Cardiac fibroblast (primary cell): Measurements from ENCODE around the gene ZDHHC11B.
"Not testable (repeated sequence)": the region's sequence is repeated elsewhere in the genome, so short reads cannot be mapped to it uniquely, and the experiment has no call there.

Experiments used
- DNase-seq, 2 donors: peaks; one replicate each; pipeline versions ENCODE4 v3.0.0 to v3.0.0-alpha.2; 2010; ENCODE audit warnings: low read depth in 2 of 2
- H3K4me3 ChIP-seq, 2 donors: replicated peaks in 1 of 2; 1 replicate in 1 of 2; 2 replicates in 1 of 2; pipeline ENCODE4 v1.5.1; 2011; ENCODE audit warnings: low read depth in 2 of 2, low read length in 2 of 2, mild to moderate bottlenecking in 2 of 2, moderate library complexity in 1 of 2
- TF ChIP-seq, protein P1 (sequence below): IDR thresholded peaks from one replicate; pipeline ENCODE4 v1.5.1; 2011; ENCODE audit warnings: low read depth, mild to moderate bottlenecking, low read length, inconsistent platforms

The ZDHHC11B gene

DNA sequence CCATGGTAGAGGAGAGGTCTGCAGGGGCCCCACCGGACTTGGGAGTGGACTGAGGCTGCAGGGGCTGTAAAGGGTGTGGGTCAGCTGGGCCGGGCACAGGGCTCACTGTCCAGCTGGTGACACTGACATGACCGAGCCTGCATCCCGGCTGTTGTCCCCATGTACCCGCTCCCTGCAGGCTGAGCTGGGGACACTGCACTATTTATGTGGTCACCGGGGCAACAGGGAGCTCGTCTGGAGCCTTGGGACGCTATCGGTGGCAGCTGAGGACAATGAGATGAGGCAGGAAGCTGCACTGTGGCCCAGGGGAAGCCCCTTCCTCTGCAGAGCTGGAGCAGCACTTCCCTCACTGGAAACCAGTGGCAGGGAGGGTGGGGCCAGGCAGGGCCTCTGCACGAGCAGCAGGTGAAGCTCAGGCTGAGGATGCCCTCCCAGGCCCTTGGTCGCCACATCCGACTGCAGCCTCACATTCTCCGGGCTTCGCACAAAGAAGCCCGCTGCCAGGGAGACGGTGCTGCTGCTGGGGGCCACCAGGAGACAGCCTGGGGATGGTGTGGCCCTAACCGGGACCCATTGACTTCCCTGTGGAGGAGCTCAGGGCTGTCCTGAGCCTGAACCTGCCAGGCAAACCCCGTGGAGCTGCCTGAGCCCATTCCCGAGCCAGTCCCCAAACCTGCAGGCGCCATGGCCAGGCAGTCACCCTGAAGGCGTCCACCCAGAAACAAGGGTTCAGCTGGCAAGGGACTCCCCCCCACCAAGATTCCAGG, 26.4 kb downstream of the ZDHHC11B start:
- DNase-seq = no peak
- TF ChIP-seq, protein P1, sequence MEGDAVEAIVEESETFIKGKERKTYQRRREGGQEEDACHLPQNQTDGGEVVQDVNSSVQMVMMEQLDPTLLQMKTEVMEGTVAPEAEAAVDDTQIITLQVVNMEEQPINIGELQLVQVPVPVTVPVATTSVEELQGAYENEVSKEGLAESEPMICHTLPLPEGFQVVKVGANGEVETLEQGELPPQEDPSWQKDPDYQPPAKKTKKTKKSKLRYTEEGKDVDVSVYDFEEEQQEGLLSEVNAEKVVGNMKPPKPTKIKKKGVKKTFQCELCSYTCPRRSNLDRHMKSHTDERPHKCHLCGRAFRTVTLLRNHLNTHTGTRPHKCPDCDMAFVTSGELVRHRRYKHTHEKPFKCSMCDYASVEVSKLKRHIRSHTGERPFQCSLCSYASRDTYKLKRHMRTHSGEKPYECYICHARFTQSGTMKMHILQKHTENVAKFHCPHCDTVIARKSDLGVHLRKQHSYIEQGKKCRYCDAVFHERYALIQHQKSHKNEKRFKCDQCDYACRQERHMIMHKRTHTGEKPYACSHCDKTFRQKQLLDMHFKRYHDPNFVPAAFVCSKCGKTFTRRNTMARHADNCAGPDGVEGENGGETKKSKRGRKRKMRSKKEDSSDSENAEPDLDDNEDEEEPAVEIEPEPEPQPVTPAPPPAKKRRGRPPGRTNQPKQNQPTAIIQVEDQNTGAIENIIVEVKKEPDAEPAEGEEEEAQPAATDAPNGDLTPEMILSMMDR = no peak
- no peak overlapping the region for H3K4me3 ChIP-seq

DNA sequence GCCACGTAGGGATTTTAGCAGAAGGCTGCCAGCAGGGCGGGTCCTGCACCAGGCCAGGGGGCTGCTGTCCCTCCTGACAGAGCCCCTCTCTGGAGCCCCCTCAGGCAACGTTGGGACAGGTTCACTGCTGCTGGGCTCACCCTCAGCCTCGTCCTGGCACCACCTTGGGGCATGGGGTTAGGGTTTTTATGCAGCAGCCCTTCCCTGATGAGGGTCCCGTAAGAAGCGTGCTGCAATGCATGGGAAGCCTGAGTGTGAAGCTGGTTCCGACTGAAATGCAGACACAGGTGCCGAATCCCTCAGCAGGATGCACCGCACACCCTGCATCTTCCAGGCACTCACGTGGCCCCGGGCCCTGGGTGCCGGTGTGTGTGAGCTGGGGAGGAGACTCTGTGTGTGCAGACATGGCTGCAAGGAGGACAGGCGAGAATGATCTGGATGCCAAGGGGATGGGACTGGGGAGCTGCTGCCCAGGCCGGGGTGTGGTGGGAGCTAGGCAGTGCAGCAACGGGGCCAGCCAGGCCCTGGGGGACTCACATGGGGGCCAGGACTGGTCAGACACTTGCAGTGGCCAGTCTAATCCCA, 27.1 kb downstream of the ZDHHC11B start:
- no peak overlapping the region for H3K4me3 ChIP-seq
- DNase-seq = no peak
- TF ChIP-seq, protein P1 = no peak

GRCh38 chr5:756865-757345, 27.6 kb downstream of the ZDHHC11B start:
- no peak for DNase-seq
- H3K4me3 ChIP-seq = no peak overlapping the region
- TF ChIP-seq, protein P1 = no peak

DNA sequence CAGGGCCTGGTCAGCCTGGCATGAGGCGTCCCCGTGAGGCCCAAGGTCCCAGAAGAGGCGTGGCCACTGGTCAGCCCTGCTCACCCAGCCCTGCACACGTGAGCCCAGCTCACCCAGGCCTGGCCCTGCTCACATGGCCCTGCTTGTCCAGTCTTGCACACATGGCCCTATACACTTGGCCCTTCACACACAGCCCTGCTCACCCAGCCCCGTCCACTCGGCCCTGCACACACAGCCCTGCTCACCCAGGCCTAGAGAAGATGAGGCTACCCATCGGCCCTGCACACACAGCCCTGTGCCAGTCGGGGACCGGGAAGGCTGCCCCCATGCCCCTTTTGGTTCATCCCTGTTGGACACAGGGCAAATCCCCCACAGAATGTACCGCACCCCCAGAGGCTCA, 28.4 kb downstream of the ZDHHC11B start:
- TF ChIP-seq, protein P1 = no peak
- H3K4me3 ChIP-seq = no peak overlapping the region
- no peak for DNase-seq

- not testable (repeated sequence) for H3K4me3 ChIP-seq, DNase-seq
Measured at GRCh38 chr5:754143-754632, 30.3 kb downstream of the ZDHHC11B start.

DNA sequence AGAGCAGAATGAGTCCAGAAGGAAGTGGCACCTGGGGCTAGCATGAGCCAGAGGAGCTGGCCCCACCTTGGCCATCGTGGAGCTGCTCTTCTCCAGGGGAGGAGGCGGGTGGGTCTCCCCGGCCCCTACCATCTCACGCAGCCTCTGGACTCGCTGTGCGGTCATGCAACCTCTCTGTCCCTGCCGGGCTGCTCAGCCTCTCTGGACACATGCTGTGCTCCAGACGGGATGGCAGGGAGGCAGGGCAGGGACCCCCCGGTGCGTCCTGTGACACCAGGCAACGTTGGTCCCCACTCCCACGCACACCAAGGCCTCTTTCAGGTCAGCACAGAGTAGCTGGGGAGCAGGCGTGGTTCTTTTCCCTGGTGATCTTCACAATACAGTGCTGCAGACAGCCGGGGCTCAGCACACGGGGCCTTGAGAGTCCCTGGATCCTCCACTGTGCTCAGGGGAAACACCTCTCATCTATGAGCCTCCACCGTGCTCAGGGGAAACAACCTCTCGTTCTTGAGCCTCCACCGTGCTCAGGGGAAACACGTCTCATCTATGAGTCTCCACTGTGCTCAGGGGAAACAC, 30.9 kb downstream of the ZDHHC11B start:
- not testable (repeated sequence) for H3K4me3 ChIP-seq, DNase-seq

- H3K4me3 ChIP-seq, DNase-seq: not testable (repeated sequence)
Measured at GRCh38 chr5:752532-753115, 31.9 kb downstream of the ZDHHC11B start.

DNA sequence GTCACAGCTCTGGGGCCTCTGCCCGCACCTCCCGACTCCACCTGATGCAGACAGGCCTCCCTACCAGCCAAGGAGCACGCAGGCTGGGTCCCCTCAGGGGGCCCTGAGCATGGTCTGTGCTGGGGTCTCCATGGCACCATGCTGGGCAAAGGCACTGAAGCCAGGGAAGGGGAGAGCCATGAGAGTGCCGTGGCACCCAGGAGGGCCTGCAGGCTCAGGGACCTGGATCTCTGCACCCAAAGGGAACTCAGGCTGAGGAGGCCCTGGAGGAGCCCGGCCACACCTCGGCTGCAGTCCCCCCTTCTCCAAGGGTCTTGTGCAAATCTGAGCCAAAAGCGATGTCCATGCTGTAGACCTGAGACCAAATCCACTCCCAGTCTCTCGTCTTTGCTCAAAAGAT, 32.5 kb downstream of the ZDHHC11B start:
- H3K4me3 ChIP-seq, DNase-seq: not testable (repeated sequence)
